HG03521 (cell line): Measurements from ENCODE around the gene LACTBL1.
"Not testable (repeated sequence)": the region's sequence is repeated elsewhere in the genome, so short reads cannot be mapped to it uniquely, and the experiment has no call there.

ENCODE experiments used
- ATAC-seq: cut with Tn5 transposase; IDR thresholded peaks from one replicate; pipeline ENCODE4 v1.9.1; 2021; ENCODE audit warnings: mild to moderate bottlenecking, moderate library complexity; ENCODE audit not compliant: unreplicated experiment

Gene LACTBL1

DNA sequence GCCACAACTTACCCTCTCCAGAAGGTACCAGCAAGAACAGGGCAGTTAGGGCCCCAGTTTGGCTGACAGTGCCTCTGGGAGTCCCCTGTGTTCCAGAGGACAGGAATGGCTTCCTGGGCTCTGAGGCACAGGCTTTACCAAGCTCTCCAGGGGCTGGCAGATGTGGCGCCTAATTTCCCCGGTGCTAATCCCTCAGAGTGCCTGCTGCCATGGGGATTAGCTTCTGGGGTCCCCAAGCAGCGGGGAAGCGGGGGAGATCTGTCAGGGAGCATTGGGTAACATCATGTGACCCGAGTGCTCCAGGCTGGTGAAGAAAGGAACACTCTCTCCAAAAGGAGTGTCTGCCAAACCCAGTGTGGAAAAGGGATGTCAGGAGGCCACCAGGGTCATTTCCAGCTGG, at the start of gene LACTBL1:
TSS of gene LACTBL1 (minus strand) at position 107 of the 400 bp plus-strand sequence. CDS start 550 bp downstream, outside the sequence.
- ATAC-seq, result no peak

DNA sequence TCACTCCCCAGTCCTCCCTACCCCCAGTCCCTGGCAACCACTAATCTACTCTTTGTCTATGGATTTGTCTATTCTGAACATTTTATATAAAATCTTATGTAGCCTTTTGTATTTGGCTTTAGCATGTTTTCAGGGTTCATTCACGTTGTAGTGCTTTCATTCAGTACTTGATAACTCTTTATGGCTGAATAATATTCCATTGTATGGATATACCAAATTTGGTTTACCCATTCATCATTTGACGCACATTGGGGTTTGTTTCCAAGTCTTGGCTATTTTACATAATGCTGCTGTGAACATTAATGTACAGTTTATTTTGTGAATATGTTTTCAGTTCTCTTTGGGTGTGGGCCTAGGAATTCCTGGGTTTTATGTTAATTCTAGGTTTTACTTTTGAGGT, 49.2 kb upstream of the LACTBL1 start:
- no peak for ATAC-seq

DNA sequence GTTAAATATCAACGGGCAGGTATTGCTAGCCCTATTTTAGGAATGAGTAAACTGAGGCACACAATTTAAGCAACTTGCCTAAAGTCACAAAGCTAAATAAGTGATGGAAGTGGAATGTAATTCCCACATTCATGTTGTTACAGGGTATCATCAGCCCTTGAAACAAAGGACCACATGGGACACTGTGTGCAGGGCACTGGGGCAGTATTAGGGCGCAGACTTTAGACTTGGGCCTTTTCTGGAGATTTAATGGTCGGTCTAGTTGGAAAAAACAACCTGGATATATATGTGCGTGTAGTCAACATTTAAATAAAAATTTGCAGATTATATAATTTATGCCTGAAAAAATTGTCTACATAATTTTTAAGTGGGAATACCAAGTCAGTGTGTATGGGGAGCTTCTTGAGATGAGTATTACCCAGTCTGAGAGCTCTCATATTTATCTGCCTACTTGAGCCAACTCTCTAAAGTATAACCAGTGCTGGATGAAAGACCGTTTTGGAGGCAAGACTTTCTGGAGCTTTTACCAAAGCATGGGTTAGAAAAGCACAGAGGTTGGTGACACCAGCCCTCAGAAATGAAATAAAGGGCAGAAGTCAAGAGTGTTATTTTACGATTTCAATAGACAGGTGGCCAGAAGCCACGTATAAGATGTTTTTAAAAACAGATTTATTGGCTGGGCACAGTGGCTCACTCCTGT, 48.2 kb upstream of the LACTBL1 start:
- no peak for ATAC-seq

DNA sequence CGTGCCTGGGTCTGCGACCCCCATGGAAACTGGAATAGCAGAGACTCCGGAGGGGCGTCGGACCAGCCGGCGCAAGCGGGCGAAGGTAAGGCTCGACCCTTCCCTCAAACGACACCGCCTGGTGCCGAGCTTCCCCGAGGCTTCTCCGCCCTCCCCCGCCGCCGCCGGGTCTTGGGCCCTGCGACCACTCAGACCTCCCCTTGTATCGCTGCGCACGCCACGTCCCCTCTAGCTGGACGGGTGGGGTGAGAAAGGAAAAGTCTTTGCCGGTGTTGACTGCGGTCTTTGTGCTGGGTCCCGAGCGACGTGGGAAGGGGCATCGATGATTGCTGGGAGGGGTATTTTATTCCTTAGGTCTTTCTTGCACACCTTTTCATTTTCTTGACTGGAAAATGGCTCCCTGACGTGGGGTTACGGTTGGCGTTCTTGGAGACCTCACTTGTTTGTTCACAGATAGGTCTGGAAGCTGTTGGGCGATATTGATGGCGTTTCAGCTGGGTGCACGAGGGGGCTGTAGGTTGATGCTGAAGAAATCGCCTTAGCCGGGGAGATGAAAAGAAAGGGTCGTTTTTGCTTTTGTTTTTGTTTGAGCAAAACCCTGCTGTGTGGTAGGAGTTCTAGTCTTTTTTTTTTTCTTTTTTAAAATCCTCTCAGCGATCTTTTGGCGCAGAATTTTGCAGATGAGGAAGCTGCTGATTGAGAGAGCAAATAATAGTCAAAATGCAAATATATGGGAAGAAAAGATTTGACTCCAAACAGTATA, 47.4 kb upstream of the LACTBL1 start:
- ATAC-seq, result no peak

DNA sequence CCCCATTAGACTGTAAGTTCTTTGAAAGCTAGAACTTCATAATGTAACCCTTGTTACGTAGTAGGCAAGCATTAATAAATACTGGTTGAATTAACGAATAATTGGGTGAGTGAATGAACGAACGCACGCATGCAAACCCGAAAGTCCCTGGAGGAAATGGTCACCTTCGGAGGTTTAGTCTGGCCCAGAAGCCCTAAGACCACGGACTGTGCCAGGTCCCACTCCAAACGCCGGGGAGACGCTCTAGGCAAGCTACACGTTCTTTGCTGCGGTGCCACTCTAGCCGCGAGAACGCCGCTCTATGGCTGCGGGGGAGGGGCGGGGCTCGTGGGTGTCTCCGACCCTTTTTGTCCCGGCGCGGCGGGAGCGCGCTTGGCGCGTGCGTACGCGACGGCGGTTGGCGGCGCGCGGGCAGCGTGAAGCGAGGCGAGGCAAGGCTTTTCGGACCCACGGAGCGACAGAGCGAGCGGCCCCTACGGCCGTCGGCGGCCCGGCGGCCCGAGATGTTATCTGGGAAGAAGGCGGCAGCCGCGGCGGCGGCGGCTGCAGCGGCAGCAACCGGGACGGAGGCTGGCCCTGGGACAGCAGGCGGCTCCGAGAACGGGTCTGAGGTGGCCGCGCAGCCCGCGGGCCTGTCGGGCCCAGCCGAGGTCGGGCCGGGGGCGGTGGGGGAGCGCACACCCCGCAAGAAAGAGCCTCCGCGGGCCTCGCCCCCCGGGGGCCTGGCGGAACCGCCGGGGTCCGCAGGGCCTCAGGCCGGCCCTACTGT, 46.6 kb upstream of the LACTBL1 start, which contains the start of gene KDM1A:
TSS of gene KDM1A (plus strand) at position 375 of the 769 bp plus-strand sequence. CDS start at position 504, 129 bp downstream.
- ATAC-seq, result peak; percentile 90

DNA sequence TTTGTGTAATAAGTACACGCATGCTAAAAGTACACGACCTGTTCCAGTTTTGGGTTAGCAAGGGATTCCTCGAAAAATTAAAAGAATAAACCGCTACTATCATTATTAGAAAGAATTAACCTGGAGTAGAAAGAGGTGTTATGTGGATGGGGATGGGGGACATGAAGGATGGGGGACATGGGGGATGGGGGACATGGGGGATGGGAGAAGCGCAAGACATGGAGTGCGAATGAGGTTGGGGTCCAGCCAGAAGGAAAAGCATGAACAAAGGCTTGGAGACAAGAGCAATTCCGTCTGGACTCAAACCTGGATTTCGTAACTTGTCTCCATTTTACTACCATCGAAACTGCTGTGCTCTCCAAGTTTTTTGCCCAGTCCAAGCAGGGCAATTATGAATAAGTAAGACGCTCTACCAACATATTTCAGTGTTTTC, 46.0 kb upstream of the LACTBL1 start:
- no peak for ATAC-seq

DNA sequence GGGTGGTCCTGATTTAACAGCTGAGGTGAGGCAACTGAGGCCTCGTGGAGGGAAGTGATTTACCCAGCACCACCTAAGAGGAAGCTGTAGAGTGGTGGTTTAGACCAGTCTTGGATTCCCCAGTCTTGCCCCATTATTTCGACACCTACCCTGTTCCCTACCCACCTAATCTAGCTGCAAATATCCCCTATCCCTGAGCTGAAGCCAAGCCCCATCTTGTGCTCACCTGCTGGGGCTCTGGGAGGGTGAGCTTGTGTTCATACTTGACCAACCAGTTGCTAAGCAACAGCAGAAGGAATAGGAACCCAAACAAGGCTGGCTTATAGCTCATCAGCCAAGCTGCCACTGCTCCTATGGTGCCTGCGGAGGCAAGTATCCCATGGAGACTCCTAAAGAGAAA, 41.0 kb upstream of the LACTBL1 start:
- ATAC-seq, result no peak

DNA sequence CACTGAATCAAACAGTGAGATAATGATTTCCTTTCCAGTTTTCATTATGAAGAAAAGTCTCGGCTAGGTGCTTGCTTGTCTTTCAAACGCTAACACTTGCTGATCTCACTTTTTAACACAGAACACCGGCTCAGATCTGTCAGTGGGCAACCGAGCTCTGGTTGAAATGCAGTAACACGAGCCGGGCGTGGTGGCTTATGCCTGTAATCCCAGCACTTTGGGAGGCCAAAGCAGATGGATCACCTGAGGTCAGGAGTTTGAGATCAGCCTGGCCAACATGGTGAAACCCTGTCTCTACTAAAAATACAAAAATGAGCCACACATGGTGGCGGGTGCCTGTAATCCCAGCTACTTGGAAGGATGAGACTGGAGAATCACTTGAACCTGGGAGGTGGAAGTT, 37.4 kb upstream of the LACTBL1 start:
- ATAC-seq, result not testable (repeated sequence)

DNA sequence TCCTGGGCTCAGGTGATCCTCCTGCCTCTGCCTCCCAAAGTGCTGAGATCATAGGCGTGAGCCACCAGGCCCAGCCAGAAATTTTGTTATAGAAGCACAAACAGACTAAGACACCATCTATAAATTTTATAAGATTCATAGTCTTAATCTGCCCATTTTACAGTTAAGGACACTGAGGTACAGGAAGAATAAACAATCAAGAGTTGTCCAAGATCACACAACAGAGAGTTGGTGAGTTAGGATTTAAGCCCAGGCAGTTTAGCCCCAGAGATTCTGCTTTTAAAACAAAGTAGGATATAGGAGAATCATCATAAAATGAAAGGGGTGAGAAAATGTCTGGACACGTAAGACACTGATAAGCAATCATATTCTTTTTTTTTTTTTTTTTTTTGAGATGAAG, 36.2 kb upstream of the LACTBL1 start:
- no peak for ATAC-seq

DNA sequence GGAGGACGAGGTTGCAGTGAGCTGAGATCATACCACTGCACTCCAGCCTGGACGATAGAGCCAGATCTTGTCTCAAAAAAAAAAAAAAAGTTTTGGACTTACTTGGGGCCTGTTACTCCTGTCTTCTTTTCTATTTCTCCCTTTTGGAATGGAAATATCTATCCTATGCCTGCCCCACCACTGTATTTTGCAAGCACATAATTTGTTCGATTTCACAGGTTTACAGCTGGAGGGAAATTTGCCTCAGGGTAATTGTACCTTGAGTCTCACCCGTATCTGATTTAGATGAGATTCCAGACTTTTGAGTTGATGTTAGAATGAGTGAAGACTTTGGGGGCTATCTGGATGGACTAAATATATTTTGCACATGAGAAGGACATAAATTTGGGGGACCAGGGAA, 34.4 kb upstream of the LACTBL1 start:
- no peak for ATAC-seq

GRCh38 chr1:23004769-23005168, 32.1 kb upstream of the LACTBL1 start:
- not testable (repeated sequence) for ATAC-seq

DNA sequence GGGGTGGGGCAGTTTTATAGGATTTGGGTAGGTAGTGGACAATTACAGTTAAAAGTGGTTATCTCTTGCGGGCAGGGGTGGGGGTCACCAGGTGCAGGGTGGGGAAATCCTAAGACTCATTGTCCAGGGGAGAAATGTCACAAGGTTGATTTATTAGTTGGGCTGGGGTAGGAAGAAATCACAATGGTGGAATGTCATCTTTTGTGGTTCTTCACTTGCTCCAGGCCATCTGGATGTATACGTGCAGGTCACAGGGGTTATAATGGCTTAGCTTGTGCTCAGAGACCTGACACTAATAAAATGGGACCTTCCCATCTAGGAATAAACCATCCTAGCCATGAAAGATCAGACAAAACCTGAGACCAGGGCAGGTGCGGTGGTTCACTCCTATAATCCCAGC, 31.4 kb upstream of the LACTBL1 start:
- no peak for ATAC-seq

- not testable (repeated sequence) for ATAC-seq
Observed at GRCh38 chr1:23002218-23002617, 29.6 kb upstream of the LACTBL1 start.

DNA sequence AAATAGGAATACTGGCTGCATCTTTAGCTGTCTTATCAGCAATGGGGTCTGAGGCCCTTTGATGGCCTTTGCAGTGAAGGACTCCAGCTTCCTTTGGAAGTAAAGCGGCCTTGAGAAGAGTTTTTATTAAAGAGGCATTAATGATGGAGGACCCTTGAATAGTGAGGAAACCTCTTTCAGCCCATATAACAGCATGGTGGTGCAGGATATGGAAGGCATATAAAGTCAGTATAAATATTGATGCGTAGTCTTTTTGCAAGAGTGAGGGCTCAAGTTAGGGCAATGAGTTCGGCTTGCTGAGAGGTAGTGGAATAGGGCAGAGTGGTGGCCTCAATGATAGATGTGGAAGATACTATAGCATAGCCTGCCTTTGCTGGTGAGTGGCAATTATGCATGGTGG, 27.5 kb upstream of the LACTBL1 start:
- not testable (repeated sequence) for ATAC-seq

- ATAC-seq, result not testable (repeated sequence)
Observed at GRCh38 chr1:22997528-22997927, 24.9 kb upstream of the LACTBL1 start.

- ATAC-seq, result no peak
Observed at GRCh38 chr1:22995774-22996173, 23.1 kb upstream of the LACTBL1 start.

- ATAC-seq, result not testable (repeated sequence)
Observed at GRCh38 chr1:22993220-22993795, 20.6 kb upstream of the LACTBL1 start.

- not testable (repeated sequence) for ATAC-seq
Observed at GRCh38 chr1:22992384-22992783, 19.7 kb upstream of the LACTBL1 start.

DNA sequence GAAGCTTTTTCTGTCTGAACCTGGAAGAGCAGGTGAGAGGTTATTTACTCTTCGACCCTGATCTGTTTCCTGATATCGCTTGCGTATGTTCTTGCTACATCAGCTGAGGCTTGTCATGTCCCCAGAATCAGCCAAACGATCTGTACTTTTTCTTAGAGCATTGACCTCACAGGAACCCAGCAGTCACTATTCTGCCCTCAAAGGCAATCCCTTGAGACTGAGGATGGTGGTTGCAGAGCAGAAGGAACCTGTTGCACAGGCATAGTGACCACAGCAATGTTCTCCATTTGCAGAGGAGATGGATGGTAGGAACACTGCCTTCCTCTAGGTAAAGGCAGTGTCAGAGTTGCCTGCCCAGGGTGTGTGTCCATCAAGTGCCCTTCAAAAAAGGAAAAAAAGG, 11.3 kb upstream of the LACTBL1 start:
- ATAC-seq, result no peak

DNA sequence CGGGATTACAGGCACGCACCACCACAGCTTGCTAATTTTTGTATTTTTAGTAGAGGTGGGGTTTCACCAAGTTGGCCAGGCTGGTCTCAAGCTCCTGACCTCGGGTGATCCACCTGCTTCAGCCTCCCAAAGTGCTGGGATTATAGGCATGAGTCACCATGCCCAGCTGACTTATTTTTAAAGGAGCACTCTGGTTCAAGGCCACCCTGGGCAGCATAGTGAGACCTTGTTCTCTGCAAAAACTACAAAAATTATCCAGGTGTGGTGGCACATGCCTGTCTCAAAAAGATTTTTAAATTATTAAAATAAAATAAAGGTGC, 7.8 kb upstream of the LACTBL1 start:
- ATAC-seq, result not testable (repeated sequence)

- no peak for ATAC-seq
Observed at GRCh38 chr1:22978299-22978698, 5.6 kb upstream of the LACTBL1 start.
